Muscle layer of duodenum (tissue), 2 donors: ENCODE results near the gene RBM19.

Source experiments
- H3K27ac ChIP-seq: one replicate; pipeline ENCODE4 v1.7.0; 2013; ENCODE audit warnings: mild to moderate bottlenecking, low read length
- H3K27me3 ChIP-seq: one replicate; pipeline ENCODE4 v1.7.0; 2013; ENCODE audit warnings: low read depth, mild to moderate bottlenecking, control low read depth, low read length
- H3K36me3 ChIP-seq, 2 donors: one replicate each; pipeline ENCODE4 v1.7.0; 2013; ENCODE audit warnings: low read length in 2 of 2, control low read depth in 1 of 2, mild to moderate bottlenecking in 1 of 2; ENCODE audit not compliant: insufficient read depth in 2 of 2, control insufficient read depth in 1 of 2
- H3K4me1 ChIP-seq, 2 donors: one replicate each; pipeline ENCODE4 v1.7.0; 2013; ENCODE audit warnings: low read length in 2 of 2, mild to moderate bottlenecking in 2 of 2, control low read depth in 1 of 2, moderate library complexity in 1 of 2; ENCODE audit not compliant: insufficient read depth in 2 of 2, control insufficient read depth in 1 of 2
- H3K4me3 ChIP-seq, 2 donors: one replicate each; pipeline ENCODE4 v1.7.0; 2013; ENCODE audit warnings: low read length in 2 of 2, low read depth in 1 of 2, mild to moderate bottlenecking in 1 of 2
- H3K9me3 ChIP-seq, 2 donors: one replicate each; pipeline ENCODE4 v1.7.0; 2013; ENCODE audit warnings: low read length in 2 of 2, control low read depth in 1 of 2, mild to moderate bottlenecking in 1 of 2; ENCODE audit not compliant: control insufficient read depth in 1 of 2
- donor health status: healthy.

RBM19 gene

DNA sequence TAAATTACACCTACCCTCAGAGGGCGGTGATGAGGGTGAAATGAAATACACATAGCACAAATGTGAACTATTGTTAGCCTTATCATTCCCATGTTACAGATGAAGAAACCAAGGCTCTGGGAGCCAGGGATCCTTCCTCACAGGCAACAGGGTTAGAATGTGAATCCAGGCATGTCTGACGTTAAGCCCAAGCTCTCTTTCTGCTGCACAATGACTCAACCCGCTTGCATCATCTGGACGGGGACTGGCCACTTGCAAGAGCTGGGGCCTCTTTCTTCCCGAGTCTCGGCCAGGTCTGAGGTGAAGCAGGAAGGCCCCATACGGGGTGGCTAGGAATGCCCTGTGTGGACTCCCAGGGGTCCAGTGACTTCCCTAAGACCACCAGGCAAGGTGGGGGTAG, 105.2 kb downstream of the RBM19 start:
- Histone ChIP-seq H3K36me3 (peaks cover 6 to 32% of the 10 kb centered on the region in 2 donors), H3K27ac (no peak overlapping the region), H3K4me3 (no peak overlapping the region), H3K4me1 (no peaks in the 10 kb centered on the region), H3K9me3 (no peaks in the 10 kb centered on the region), H3K27me3 (no peaks in the 10 kb centered on the region)

DNA sequence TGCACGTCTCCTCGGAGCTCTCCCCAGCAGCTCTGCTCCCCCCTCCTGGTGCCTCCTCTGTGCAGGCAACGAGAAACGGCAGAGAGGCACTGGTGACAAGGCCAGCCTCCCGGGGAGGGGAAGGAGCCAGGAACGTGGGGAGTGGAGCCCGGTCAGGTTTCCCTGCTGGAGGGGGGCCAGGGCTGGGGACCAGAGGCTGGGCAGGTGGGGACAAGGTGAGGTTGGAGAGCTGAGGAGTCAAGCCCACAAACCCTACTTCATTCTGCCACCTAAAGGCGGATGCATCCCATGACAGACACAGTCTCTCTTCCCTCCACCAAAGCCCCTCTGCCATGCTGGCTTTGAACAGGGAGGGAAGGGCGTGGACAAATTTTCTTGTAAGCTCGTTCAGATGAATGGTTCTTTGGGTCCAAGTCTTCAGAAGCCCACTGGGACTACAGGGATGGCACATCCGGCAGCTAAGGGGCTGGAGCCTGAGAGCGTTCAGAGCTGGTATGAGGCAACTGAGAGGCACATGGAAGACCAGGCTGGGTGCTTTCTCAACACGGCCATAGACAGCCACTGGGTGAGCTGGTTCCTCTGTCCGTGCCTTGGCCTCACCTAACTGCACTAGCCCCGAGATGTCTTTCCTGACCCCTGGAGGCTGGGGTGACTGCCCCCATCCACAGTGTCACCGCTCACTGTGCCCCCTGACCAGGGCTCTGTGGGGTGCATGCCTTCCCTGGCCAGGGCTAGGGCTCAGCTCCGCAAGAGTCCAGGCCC, 105.9 kb downstream of the RBM19 start:
- no peak overlapping the region for H3K27ac ChIP-seq
- H3K4me1 ChIP-seq = no peaks in the 10 kb centered on the region
- peaks cover 6 to 30% of the 10 kb centered on the region in 2 donors for H3K36me3 ChIP-seq
- H3K4me3 ChIP-seq = no peak overlapping the region
- H3K9me3 ChIP-seq = no peaks in the 10 kb centered on the region
- H3K27me3 ChIP-seq = no peaks in the 10 kb centered on the region

DNA sequence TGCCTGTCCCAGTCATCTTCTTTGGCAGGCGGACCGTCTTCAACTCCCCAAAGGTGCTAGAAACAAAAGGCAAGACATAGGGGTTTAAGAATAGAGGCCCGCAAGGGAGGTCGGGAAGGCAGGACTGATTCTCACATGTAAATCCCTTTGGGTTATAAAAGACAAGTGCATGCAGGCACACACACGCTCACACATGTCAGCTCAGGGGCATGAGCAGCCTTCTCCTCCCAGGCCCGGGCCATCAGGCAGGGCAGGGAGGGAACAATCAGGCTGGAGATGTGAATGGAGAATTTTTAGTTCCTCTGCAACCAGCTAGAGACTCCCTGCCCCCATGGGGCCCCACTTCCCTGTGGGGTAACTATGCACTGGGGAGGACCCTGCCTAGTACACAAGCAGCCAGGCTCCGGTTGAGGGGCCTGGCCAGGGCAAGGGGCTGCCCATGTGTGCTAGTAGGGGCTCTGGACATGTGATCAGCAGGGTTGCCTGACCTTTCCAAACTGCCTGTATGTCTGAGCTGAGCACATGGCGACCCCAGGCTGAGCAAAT, 107.2 kb downstream of the RBM19 start:
- Histone ChIP-seq H3K4me1 (no peaks in the 10 kb centered on the region), H3K27ac (no peak overlapping the region), H3K4me3 (no peak overlapping the region), H3K27me3 (no peaks in the 10 kb centered on the region), H3K9me3 (no peaks in the 10 kb centered on the region), H3K36me3 (peaks cover 6 to 30% of the 10 kb centered on the region in 2 donors)

DNA sequence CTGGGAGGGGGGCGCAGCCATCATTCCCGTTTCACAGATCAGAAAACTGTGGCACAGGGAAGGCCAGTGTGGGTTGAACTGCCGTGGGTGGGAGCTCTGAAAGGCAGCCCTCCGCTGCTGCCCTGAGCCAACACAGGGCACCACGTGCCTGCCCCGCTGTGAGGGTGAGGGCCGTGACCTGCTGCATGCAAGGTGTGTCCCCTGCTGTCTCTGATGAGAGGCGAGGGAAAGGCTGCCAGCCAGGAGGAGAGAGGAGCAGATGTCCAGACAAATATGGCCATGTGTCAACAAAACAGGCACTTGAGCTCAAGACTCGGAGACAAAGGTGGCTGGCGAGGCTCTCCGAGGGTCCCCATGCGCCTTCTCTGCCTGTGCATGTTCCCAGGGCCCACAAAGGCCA, 108.8 kb downstream of the RBM19 start:
- Histone ChIP-seq H3K4me3 (no peak overlapping the region), H3K9me3 (no peaks in the 10 kb centered on the region), H3K4me1 (peaks cover 0 to 6% of the 10 kb centered on the region in 2 donors), H3K27me3 (no peaks in the 10 kb centered on the region), H3K36me3 (peaks cover 6 to 30% of the 10 kb centered on the region in 2 donors), H3K27ac (no peak overlapping the region)

DNA sequence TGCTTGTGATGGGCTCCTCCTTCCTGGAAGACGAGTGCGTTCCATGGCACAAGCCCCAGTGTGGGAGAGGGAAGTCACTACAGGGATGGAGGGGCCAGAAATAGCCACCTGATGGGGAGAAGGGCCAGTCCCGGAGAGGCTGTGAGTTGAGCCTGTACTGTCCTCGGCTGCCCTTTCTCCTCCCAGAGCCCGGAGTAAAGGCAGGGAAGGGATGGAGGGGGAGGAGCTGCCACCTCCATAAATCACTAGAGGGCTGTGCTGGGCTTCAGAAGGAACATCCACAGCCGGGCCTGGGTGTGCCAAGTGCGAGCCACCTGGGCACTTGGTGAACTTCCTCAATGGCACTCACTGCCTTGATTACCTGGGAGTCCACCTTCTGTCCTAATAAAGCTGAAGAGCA, 110.1 kb downstream of the RBM19 start:
- H3K4me3 ChIP-seq = no peak overlapping the region
- peaks cover 6 to 21% of the 10 kb centered on the region in 2 donors for H3K36me3 ChIP-seq
- no peaks in the 10 kb centered on the region for H3K9me3 ChIP-seq
- no peak overlapping the region for H3K27ac ChIP-seq
- H3K27me3 ChIP-seq = no peaks in the 10 kb centered on the region
- peaks cover 0 to 6% of the 10 kb centered on the region in 2 donors for H3K4me1 ChIP-seq

DNA sequence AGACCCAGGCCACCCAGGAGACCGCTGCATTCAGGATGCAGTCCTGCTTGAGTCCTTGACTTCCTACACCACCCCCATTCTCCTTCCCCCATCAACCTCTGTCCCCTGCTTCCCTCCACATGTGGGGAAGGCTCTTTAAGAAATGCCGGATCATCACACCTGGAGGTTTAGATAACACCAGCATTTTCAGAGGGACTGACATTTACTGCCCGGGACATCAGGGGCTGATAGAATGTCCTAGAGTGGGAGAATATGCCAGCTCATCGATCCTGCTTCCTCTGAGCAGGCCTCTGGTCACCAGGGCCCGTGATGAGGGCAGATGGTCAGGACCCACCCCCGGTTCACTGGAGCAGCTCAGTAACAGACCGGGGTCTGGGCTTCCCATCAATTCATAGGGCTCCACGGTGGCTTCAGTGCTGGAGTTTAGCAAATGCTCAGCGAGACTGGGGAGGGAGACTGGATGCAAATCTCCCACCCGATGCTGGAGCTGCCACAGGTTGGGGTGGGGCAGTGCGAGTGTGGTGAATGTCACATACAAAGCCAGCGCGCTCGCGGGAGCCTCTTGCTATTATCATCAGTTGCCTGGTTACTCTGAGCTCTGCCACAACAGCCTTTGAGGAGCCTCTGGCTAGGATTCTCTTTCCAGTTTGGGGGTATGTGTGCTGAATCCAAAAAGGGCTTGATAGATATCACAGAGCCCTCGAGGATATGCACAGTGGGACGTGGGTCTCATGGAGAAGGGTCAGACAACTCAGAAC, 111.6 kb downstream of the RBM19 start:
- H3K4me3 ChIP-seq = no peak overlapping the region
- no peak overlapping the region for H3K27ac ChIP-seq
- H3K9me3 ChIP-seq = no peaks in the 10 kb centered on the region
- no peaks in the 10 kb centered on the region for H3K27me3 ChIP-seq
- peaks cover 0 to 15% of the 10 kb centered on the region in 2 donors for H3K4me1 ChIP-seq
- H3K36me3 ChIP-seq = peaks cover 6 to 21% of the 10 kb centered on the region in 2 donors

DNA sequence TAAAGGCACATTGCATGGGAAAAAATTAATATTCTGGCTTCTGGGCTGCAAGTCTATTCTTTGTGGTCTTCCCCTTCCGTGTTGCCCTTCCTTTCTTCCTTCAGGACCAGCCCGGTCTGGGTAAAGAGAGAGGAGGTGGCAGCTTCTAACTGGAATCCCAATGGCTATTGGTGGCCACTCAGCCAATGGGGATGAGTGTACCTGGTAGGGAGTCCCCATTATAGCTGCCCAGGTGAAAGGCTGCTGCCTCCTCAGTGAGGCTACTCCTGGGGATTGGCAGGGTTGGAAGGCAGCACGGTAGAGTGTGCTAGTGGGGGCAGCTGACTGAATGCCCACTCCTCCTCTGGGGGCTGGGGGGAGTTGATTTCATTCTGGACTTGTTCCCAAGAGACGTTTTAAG, 112.6 kb downstream of the RBM19 start:
- Histone ChIP-seq H3K4me1 (peaks cover 0 to 15% of the 10 kb centered on the region in 2 donors), H3K27me3 (no peaks in the 10 kb centered on the region), H3K27ac (no peak overlapping the region), H3K4me3 (no peak overlapping the region), H3K36me3 (peaks cover 6 to 16% of the 10 kb centered on the region in 2 donors), H3K9me3 (no peaks in the 10 kb centered on the region)

DNA sequence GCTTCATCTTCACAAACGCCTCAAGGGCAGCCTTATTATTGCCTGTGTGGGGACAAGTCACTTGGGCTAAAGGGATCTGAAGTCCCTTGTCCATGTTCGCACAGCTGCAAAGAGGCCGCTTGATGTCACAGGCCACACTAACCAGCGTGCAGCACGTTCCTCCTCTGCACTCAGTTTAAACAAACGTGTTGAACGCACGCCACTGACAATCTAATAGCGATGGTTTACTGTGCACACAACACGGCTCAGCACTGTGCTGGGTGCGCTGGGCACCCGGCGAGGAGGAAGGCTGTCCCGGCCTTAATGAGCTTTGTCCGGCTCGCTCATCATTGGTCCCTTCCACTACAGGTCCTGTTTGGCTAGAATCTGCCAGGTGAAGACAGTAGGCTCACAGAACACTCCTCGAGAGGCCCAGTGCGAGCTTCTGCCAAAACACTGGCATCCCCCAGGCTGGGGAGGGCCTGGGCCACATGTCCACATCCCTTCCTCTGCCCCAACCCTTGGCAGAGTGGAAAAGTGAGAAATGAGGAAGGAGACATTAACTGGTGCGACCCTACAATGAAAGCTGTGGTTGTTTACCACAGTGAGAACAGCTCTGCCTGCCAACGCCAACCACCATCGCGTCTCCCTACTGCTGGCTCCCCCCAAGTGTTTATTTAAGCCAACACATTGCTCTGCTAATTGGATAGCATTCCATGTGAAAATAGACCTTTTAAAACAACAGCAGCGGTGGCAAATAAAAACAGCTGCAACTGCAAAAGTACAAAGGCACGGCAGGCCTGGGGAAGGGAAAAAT, 113.2 kb downstream of the RBM19 start:
- peaks cover 0 to 15% of the 10 kb centered on the region in 2 donors for H3K4me1 ChIP-seq
- no peaks in the 10 kb centered on the region for H3K27me3 ChIP-seq
- H3K9me3 ChIP-seq = no peaks in the 10 kb centered on the region
- H3K27ac ChIP-seq = no peak overlapping the region
- H3K36me3 ChIP-seq = peaks cover 4 to 10% of the 10 kb centered on the region in 2 donors
- no peak overlapping the region for H3K4me3 ChIP-seq

DNA sequence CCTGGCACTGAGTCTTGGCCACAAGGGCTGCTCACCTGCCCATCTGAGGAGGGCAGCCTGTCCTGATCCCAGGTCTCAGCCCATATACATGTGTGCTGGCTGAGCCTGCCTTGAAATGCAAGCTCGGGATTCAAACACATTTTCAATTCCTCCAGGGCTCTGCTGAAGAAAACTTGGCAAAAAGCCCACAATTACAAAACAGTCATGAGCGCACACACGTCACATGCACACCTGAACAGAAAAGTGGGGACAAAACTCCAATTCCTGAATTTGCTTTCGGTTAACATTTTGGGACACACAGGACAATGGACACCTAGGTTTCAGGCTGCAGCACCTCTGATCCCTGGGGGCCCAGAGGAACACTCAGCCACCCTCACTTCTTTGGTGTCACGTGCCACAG, 113.9 kb downstream of the RBM19 start:
- Histone ChIP-seq H3K4me1 (peaks cover 0 to 15% of the 10 kb centered on the region in 2 donors), H3K36me3 (peaks cover 0 to 4% of the 10 kb centered on the region in 2 donors), H3K4me3 (no peak overlapping the region), H3K9me3 (no peaks in the 10 kb centered on the region), H3K27me3 (no peaks in the 10 kb centered on the region), H3K27ac (no peak overlapping the region)

DNA sequence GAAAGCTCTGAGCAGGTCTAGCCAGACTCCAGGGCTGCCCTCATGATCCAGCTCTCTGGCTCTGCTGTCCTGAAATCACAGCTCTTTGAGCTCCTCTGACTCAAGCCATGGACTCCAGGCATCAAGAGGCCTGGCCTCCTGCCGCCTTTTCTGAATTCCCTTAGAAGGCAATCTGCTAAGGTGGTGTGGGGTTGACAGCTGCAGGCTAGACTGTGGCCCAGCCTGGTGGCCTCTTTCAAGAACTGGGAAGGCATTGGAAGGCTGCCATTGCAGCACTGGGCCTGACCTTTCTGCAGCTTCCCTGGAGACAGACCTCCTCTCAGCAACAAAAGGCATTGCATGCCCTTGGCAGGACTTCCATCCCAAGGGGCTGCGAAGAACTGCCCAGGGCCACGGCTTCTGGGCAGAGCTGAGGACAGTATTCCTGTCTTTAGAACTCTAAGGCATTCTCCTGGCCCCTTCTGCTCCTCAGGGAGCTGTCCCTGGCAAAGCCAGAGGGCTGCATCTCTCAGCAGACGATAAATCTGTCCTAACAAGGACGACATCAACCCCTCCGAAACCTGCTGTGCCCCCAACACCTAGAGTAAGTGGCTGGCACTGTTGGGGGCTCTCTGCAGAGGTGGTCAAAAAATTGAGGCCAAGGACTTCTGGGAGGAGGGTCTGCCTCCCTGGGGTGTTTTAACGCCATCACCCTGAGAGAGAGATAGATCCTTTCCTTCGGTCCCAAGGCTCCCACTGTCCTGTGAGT, 115.6 kb downstream of the RBM19 start:
- H3K27me3 ChIP-seq = no peaks in the 10 kb centered on the region
- no peaks in the 10 kb centered on the region for H3K36me3 ChIP-seq
- no peak overlapping the region for H3K27ac ChIP-seq
- H3K4me1 ChIP-seq = peaks cover 0 to 15% of the 10 kb centered on the region in 2 donors
- H3K9me3 ChIP-seq = no peaks in the 10 kb centered on the region
- H3K4me3 ChIP-seq = no peak overlapping the region
